Psoas muscle (tissue), 8 donors: Measurements from ENCODE around the gene COP1. TPM values are rescaled to one million over a fixed set of nuclear protein-coding genes. Genes with fewer than 3 reads are reported as not detected.

Source experiments
- ATAC-seq, 4 donors: fragments of 200-7000 bp; cut with Tn5 transposase; one replicate each; pipeline ENCODE4 v1.9.1; 2020; ENCODE audit warnings: moderate library complexity in 3 of 4, mild to moderate bottlenecking in 2 of 4
- DNase-seq, 2 donors: peaks; one replicate each; pipeline ENCODE4 v3.0.0-alpha.2; 2020
- H3K27ac ChIP-seq: fragments of 200-600 bp; one replicate; pipeline ENCODE4 v1.8.0; 2022
- H3K27me3 ChIP-seq, 3 donors: fragments of 200-600 bp in 1 of 3; one replicate each; pipeline versions ENCODE4 v1.6.1 to v1.8.0; 2013 to 2022; ENCODE audit warnings: low read length in 2 of 3, mild to moderate bottlenecking in 2 of 3, moderate library complexity in 1 of 3; ENCODE audit not compliant: insufficient read depth in 3 of 3
- H3K36me3 ChIP-seq, 2 donors: fragments of 200-600 bp in 1 of 2; one replicate each; pipeline versions ENCODE4 v1.6.1 to v1.8.0; 2013 to 2022; ENCODE audit warnings: low read depth in 1 of 2, mild to moderate bottlenecking in 1 of 2, moderate library complexity in 1 of 2; ENCODE audit not compliant: insufficient read depth in 1 of 2
- H3K4me1 ChIP-seq: fragments of 200-600 bp; one replicate; pipeline ENCODE4 v1.8.0; 2022
- H3K4me3 ChIP-seq: fragments of 200-600 bp; one replicate; pipeline ENCODE4 v1.8.0; 2022; ENCODE audit warnings: mild to moderate bottlenecking
- H3K9me3 ChIP-seq: fragments of 200-600 bp; one replicate; pipeline ENCODE4 v1.8.0; 2022
- CTCF ChIP-seq: fragments of 200-600 bp; IDR thresholded peaks from one replicate; pipeline ENCODE4 v1.8.0; 2022; ENCODE audit warnings: antibody characterized with exemption
- WGBS, 3 donors: extraction: QIAGEN DNeasy Blood & Tissue Kit; methylation state at CpG; one replicate each; pipeline versions ENCODE4 v1.1.6 to v1.1.7; 2013; 5-methylcytosine and 5-hydroxymethylcytosine counted together
- intact Hi-C, 2 donors: fragments of 100-400 bp; cut with DNase I; formaldehyde crosslinking; loops; one replicate each; pipeline versions ENCODE4 v1.11.0 to v1.14.2; 2022
- polyA plus RNA-seq, 3 donors: library from polyadenylated mRNA; stranded (reverse); fragments of 200-250 nt; gene quantifications; one replicate each; pipeline ENCODE4 v1.2.3, GENCODE V29; 2013
- total RNA-seq, 4 donors: library from RNA; stranded (reverse); fragmentation: NEBNext Ultra II Directional in 2 of 4; extraction: Animal tissue kit (Norgen Biotek cat#: 25700) in 2 of 4; gene quantifications; one replicate each; pipeline versions ENCODE4 v1.2.1 to v1.2.4, GENCODE V29; 2021 to 2023
- donor health status: healthy with polysubstance abuse.
- donor health status: DM: no; HTN: no; CAD: no; lungs with moderate emphysema.
- donor health status: Bipolar disorder and iron deficiency.
- donor health status: healthy.
- donor health status: DM: yes; HTN: yes; CAD: no.
- donor health status: DM: no; HTN: no; CAD: no.
- donor health status: DM: no; HTN: no; CAD: no.
- donor health status: DM: yes; HTN: yes; CAD: no.

The COP1 gene
- total and polyA plus RNA-seq, 7 donors, result 19.5 to 30.6 (median 22.7) TPM

GRCh38 chr1:175968486-175969172 lies 238.5 kb downstream of the COP1 start:
- DNase-seq (no peak), ATAC-seq (no peak)
- intact Hi-C loops, result no loop called here
- no peak overlapping the region for H3K4me3 ChIP-seq
- no peaks in the 10 kb centered on the region for H3K9me3 ChIP-seq
- H3K27me3 ChIP-seq, result no peaks in the 10 kb centered on the region
- no peak for TF ChIP-seq CTCF
- peaks cover 0 to 23% of the 10 kb centered on the region in 2 donors for H3K36me3 ChIP-seq
- H3K27ac ChIP-seq, result no peak overlapping the region
- no peaks in the 10 kb centered on the region for H3K4me1 ChIP-seq
- WGBS, 3 donors, result 77 to 80% (median 77%) methylated on average over 3 of the region's 3 CpGs

GRCh38 chr1:175963740-175964139 lies 243.3 kb downstream of the COP1 start:
- Histone ChIP-seq H3K36me3 (peaks cover 3 to 7% of the 10 kb centered on the region in 2 donors), H3K4me1 (no peaks in the 10 kb centered on the region), H3K27me3 (no peaks in the 10 kb centered on the region), H3K4me3 (no peak overlapping the region), H3K27ac (no peak overlapping the region), H3K9me3 (no peaks in the 10 kb centered on the region)
- WGBS, 3 donors, result 94 to 99% (median 94%) methylated on average over 2 of the region's 2 CpGs
- no peak for TF ChIP-seq CTCF
- no peak for ATAC-seq
- intact Hi-C loops, result no loop called here
- no peak for DNase-seq

GRCh38 chr1:175960169-175960568 lies 246.9 kb downstream of the COP1 start:
- H3K27me3 ChIP-seq, result no peaks in the 10 kb centered on the region
- no peaks in the 10 kb centered on the region for H3K9me3 ChIP-seq
- TF ChIP-seq CTCF, result no peak
- no peaks in the 10 kb centered on the region for H3K4me1 ChIP-seq
- intact Hi-C loops, result no loop called here
- peaks cover 3 to 7% of the 10 kb centered on the region in 2 donors for H3K36me3 ChIP-seq
- WGBS, 3 donors, result 96 to 100% (median 98%) methylated on average over 1 of the region's 1 CpG
- H3K27ac ChIP-seq, result no peak overlapping the region
- ATAC-seq (no peak), DNase-seq (no peak)
- no peak overlapping the region for H3K4me3 ChIP-seq

GRCh38 chr1:175951627-175952026 lies 255.5 kb downstream of the COP1 start:
- Histone ChIP-seq H3K4me1 (no peaks in the 10 kb centered on the region), H3K4me3 (no peak overlapping the region), H3K36me3 (peaks cover 0 to 3% of the 10 kb centered on the region in 2 donors), H3K27ac (no peak overlapping the region), H3K27me3 (no peaks in the 10 kb centered on the region), H3K9me3 (no peaks in the 10 kb centered on the region)
- DNase-seq, result no peak
- ATAC-seq, result no peak
- 96% methylated on average over 1 of the region's 1 CpG for WGBS, 3 donors
- TF ChIP-seq CTCF, result no peak
- intact Hi-C loops, result no loop called here

- Histone ChIP-seq H3K27ac (no peak overlapping the region), H3K36me3 (peaks cover 0 to 16% of the 10 kb centered on the region in 2 donors), H3K9me3 (no peaks in the 10 kb centered on the region), H3K27me3 (no peaks in the 10 kb centered on the region), H3K4me1 (no peaks in the 10 kb centered on the region), H3K4me3 (no peak overlapping the region)
- no peak for TF ChIP-seq CTCF
- intact Hi-C loops, result no loop called here
- ATAC-seq (no peak), DNase-seq (no peak)
These were observed 259.3 kb downstream of the COP1 start for GRCh38 chr1:175947771-175948170.
